Stimulated activated CD4-positive, alpha-beta T cell treated with anti-CD3 and anti-CD28 coated beads, TNF-alpha, amount 100 ng/mL, for 1 hour (primary cell): ENCODE results near the gene SPRR1A.

Source experiments
- DNase-seq, 3 donors: peaks; one replicate each; pipeline ENCODE4 v3.0.0-alpha.2; 2020; ENCODE audit warnings: low read depth in 3 of 3, low spot score in 1 of 3

Gene SPRR1A

GRCh38 chr1:153028766-153029165 lies 44.9 kb downstream of the SPRR1A start:
- DNase-seq = no peak

- no peak for DNase-seq
Measured at GRCh38 chr1:153030895-153031294, 47.0 kb downstream of the SPRR1A start, which contains the start of gene SPRR1B. Gene SPRR1B (plus strand): TSS chr1:153031203. CDS start chr1:153032346, 1,143 bp downstream.

- no peak for DNase-seq
Measured at GRCh38 chr1:153032073-153032472, 48.2 kb downstream of the SPRR1A start.

GRCh38 chr1:153032677-153033308 lies 48.9 kb downstream of the SPRR1A start:
- DNase-seq = no peak

- no peak for DNase-seq
Measured at GRCh38 chr1:153035211-153035610, 51.3 kb downstream of the SPRR1A start.
